ENCODE measurements around the gene ATAD1.

- TF ChIP-seq CTCF (IDR thresholded peaks at IDR 0.05) (no peak), POLR2A (IDR thresholded peaks at IDR 0.05) (no peak)
Measured at GRCh38 chr10:87799860-87800259, 18.2 kb downstream of the ATAD1 start.
